ENCODE measurements around the gene ITGA1.
"Not testable (repeated sequence)": the region's sequence is repeated elsewhere in the genome, so short reads cannot be mapped to it uniquely, and the experiment has no call there.

The ITGA1 gene

DNA sequence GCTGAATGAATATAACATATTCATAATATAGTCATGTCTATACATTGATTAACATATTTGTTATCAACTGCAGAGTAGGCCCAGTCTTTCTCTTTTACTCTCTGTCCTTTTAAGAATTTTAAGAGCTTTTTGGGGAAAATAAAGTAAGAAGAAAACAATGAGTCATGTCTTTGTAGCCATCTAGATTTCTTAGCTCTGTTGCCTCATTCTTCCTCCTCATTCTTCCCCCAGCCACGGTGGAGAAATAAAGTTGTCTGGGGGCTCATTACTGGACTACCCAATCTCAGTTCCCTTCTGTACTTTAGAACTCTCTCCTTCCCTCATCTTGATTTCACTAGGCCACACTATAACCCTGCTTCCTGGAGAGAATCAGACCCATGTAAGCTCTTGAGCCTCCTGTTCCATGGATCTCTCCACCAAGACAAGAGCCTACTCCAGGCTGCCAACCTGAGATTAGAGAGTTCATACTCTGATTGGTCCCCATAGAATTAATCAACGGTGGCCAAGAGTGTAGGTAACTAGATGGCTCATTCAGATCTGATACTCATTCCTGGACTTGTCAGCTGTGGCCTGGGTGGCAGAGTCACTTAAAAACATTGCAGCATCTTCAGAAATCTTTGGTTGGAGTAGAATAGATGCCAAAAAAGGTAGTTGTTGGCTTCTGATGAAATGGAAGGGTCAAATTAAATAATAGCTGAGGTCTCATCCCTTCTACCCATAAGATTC is 44.2 kb downstream of the ITGA1 start:
- DNase-seq (ENCODE audit: low read depth): no peak

DNA sequence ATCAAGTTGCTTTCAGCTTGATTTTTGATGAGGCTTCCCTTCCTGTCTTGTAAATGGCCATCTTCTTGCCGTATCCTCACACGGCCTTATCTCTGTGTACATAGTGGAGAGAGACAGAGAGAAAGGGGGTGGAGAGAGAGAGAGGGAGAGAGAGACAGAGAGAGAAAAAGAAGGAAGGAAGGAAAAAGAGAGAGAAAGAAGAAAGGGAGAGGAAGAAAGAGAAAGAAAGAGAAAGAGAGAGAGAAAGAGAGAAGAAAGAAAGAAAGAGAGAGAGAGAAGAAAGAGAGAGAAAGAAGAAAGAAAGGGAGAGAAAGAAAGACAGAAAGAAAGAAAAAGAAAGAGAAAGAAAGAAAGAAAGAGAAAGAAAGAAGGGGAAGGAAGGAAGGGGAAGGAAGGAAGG is 46.6 kb downstream of the ITGA1 start:
- DNase-seq (ENCODE audit: low read depth): no peak

DNA sequence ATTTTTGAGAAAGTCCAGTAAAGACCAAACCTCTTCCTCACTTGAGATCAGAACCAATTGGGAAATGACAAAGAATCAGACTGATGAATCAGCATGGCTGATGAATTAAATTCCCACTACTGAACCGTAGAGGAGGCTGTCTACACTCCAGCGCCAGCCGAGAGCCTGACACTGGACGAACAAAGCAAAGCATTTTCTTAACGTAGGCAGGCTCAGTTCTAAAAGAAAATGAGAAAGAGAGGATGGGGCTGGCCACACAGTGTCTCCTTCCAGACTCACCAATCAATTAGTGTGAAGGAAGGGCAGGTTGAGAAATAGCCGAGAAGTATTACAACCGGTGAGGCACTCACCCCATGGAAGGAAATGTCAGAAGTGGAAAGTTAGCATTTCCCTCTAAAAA is 49.4 kb downstream of the ITGA1 start:
- DNase-seq (ENCODE audit: low read depth): no peak

- no peak for DNase-seq (ENCODE audit: low read depth)
These were observed 49.9 kb downstream of the ITGA1 start for GRCh38 chr5:52837591-52838001.

DNA sequence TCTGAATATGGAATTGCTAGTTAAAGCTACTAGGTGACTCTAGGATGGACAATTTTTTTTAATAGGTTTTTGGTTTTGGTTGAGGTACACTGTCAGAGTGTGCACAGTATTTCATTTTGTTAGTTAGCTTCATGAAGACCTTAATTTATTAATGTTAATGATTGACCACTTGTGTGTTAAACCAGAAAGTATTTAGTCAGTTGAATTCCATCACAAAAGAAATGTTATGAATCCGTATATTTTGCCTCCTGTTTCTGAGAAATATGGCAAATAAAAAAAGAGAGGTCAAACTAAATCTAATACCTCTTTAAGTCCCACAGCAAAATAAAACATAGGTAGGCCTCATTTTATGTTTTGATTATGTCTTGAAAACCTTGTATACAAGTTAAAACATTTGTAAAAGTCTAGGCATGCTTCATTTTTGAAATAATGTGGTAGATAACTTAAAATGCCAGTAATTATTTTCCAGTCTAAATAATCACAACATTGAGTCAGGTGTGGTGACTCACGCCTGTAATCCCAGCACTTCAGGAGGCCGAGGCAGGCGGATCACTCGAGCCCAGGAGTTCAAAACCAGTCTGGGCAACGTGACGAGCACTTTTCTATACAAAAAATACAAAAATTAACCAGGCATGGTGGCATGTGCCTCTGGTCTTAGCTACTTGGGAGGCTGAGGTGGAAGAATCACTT is 50.8 kb downstream of the ITGA1 start:
- DNase-seq (ENCODE audit: low read depth): no peak

DNA sequence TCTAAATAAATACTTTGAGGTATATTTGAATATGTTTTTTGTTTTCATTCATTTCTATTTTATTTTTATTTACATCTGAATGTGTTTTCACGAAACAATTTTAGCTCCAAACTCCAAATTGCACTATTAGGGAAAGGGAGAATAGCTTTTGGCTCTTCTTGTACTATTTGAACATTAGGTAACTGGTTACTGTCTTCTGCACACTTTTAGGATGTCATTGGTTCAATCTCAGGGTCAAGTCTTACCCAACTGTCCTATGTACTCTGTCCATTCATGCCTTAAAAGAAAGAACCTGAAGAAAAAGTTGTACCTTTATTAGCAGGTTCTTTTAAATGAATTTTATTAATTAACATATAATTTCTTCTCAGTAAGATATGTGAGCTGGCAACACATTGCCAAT is 51.6 kb downstream of the ITGA1 start:
- DNase-seq (ENCODE audit: low read depth): no peak

DNA sequence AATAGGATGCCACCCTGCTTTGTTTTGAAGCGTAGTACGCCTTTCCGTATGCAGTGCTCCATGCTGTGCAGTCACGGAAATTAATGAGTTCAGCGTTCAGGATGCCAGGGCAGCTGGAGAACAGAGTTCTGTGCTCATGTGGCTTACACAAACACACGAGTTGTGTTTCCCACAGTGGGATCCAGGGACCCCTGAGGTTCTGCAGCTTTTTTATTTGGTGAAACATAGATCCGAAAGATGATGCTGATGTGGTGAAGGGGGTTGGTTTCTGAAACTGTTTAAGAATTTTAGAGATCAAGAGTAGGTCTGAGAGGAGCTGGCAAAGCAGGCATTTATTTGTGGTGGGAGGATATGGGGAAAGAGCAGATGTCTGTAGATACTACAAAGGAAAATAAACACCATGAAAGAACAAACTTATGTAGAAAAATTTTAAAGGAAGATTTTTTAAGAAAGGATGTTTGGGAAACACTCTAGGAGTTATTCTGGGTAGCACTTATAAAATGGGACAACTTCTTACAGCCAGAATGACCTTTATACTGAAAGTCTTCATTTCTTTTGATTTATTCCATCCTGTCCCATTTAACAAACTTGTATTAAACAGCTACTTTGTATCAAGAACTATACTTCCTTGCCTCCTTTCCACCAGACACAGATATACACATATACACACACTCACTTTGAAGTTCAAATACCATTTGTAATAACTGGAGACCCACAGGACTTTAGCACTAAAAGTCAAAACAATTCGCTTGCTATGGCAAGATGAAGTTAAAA is 52.7 kb downstream of the ITGA1 start:
- DNase-seq (ENCODE audit: low read depth): no peak

DNA sequence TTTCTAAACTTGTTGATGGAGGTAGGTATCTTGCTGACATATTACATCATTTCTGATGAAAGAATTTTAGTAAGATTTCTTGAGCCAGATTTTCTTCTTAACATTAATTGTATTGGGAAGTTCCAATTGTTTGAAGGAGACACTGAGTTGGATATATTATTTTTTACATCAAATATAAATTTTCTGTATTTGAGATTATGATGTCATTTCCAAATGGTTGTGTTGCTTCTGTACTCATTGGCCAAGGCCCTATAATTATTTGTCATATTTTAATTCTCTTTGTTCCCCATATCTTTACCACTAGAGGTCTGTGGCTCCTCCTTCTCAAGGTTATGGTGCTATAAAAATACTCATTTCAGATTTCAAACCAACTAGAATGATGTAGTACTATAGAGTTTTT is 53.4 kb downstream of the ITGA1 start:
- DNase-seq (ENCODE audit: low read depth): no peak

DNA sequence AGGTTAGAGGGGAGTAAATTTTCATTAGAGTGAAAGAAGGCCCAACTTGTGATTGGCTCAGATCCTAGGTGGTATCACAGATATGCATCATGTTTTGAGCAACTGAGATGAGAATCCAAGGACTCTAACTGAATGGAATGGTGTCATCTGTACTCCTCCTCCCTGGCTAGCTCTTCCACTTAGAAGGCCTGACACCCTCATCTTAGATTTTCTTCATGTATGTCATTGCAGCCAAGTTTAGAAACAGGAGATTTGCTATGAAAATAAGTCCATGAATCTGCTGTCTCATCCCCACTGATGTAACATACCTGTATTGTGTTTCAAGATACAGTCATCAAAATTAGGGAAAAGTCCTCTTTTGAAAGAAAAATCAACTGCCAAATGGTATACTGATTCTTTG is 54.4 kb downstream of the ITGA1 start:
- no peak for DNase-seq (ENCODE audit: low read depth)

GRCh38 chr5:52844885-52845284 is 57.2 kb downstream of the ITGA1 start:
- no peak for DNase-seq (ENCODE audit: low read depth)

GRCh38 chr5:52846182-52846842 is 58.6 kb downstream of the ITGA1 start:
- no peak for DNase-seq (ENCODE audit: low read depth)

DNA sequence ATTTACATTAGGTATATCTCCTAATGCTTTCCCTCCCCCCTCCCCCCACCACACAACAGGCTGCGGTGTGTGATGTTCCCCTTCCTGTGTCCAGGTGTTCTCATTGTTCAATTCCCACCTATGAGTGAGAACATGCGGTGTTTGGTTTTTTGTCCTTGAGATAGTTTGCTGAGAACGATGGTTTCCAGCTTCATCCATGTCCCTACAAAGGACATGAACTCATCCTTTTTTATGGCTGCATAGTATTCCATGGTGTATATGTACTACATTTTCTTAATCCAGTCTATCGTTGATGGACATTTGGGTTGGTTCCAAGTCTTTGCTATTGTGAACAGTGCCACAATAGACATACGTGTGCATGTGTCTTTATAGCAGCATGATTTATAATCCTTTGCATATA is 61.0 kb downstream of the ITGA1 start:
- not testable (repeated sequence) for DNase-seq (ENCODE audit: low read depth)

DNA sequence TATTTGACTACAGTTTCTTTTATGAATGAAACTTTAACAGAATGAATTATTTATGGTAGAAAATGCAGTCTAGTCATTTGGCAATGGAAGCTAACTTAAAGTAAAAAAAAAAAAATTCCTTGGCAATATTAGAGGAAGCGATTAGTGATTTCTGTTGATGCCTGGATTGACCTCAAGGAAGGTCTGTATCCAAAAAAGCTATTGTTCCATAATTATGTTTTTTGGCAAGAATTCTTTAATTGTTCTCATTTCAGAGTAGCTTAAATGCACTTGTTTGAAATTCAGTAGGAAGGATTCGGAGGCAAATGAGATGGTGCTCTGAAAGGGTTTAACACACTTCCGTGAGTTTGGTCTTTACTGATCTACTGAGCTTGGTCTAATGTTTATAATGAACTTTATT is 61.8 kb downstream of the ITGA1 start:
- DNase-seq (ENCODE audit: low read depth): no peak

GRCh38 chr5:52853650-52854049 is 65.9 kb downstream of the ITGA1 start:
- no peak for DNase-seq (ENCODE audit: low read depth)

GRCh38 chr5:52854301-52854700 is 66.6 kb downstream of the ITGA1 start:
- DNase-seq (ENCODE audit: low read depth): no peak

DNA sequence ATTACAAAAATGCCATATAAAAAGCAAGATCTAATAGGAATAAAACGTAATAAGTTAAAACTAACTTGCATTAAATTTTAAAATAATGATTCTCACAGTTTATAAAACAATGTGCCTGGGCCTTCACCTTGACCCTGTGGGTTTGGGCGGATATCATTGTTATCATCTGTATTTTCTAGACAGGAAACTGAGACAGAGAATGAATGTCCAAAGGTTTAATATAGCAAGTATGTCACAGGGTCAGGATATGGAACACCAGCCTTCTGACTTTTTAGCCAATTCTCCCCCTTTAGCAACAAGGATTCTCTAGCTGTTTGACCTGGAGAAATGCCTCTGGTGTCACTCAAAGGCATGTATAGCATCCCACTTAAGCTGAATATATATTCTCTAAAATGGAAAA is 67.2 kb downstream of the ITGA1 start:
- DNase-seq (ENCODE audit: low read depth): no peak

DNA sequence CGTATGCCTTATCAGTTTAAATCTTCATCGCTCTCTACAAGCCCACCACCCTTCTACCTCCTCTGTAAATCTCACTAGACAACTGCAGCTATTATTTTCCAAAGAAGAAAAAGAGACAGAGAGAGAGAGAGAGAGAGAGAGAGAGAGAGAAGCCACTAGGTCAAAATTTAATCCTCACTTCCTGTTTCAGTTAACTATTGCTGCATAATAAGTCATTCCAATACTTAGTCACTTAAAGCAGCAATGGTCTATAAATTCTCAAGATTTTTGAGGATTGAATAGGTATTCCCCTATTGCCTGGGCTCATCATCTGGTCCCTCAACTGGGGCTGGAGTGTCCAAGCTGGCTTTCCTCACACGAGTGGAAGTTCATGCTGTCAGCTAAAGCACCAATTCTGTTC is 68.8 kb downstream of the ITGA1 start:
- DNase-seq (ENCODE audit: low read depth): no peak

DNA sequence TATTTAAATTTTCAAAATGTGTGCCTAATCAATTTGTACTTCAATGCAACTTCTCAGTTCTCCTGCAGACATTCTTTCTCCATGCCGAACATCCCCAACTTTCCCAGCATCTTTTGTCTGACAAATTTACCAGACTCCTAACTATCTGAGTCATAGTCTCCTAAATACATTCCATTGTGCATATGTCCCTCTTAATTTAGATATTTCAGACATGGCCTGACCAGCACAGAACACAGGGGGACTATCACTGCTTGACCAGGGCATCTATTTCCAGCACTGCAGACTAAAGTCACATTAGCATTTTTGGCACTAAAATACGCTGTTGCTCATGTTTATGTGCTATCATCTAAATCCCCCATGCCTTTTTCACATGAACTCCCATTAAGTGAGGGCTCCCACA is 71.9 kb downstream of the ITGA1 start:
- no peak for DNase-seq (ENCODE audit: low read depth)

GRCh38 chr5:52861368-52861767 is 73.7 kb downstream of the ITGA1 start:
- DNase-seq (ENCODE audit: low read depth): no peak

GRCh38 chr5:52863715-52864290 is 76.1 kb downstream of the ITGA1 start:
- DNase-seq (ENCODE audit: low read depth): no peak

DNA sequence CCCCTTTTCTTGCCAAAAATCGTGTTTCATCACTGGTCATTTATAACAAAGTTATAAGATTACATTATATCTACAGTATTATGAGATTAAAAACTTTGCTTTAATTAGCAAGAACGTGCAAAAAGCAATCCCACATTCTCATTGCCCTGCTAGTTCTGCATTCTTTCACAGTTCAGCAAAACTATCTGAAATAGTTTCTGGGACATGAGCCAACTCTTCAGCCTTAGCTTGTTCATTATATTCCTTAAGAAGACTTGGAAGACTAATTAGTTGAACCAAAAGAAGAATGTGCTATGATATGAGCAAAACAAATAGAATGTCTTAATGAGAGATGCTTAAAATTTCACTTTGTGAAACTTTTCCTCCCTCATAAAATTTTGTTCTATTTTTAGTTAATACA is 76.7 kb downstream of the ITGA1 start:
- no peak for DNase-seq (ENCODE audit: low read depth)

- DNase-seq (ENCODE audit: low read depth): no peak
These were observed 77.2 kb downstream of the ITGA1 start for GRCh38 chr5:52864884-52865283.
